Measurements from ENCODE around the gene NOD1. TPM values are rescaled to one million over a fixed set of nuclear protein-coding genes. Genes with fewer than 3 reads are reported as not detected.
"Not testable (repeated sequence)": the region's sequence is repeated elsewhere in the genome, so short reads cannot be mapped to it uniquely, and the experiment has no call there.

Gene NOD1
- total RNA-seq, 2 experiments from 2014 or later = 20.8 to 36.9 TPM

DNA sequence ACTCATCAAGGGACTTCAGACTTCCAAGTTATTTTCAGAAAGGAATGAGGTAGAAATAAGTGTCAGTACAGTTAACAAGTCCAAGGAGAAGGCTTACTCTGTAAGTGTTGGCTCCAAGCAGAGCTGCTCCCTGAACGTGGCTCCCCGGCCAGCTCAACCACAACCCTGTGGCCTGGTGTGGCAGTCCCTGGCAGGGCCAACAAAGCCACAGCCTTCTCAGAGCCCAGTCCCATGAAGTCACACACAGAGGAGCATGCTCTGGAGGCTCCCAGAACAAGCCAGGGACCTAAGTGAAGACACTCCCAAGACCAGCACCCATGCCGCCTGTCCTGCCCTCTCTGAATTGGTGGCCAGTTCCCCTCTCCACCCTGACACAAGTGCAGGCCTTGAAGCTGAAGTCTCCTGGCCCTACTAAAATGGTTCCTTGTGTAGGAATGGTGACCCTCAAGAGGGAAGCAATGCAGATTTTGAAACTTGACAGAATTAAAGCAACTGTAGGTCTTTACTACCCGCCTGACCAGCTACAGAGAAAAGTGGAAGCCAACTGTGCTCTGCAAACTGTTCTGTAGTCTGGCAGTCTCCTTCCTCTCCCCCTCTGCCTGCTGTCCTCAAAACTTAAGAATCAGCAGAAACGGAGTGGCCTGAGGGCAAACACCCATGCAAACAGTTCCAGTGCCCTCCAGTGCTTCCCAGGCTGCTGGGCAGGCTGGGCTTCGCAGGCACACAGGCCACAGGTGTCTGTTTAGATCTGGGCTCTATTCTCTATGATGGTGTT lies 51.1 kb downstream of the NOD1 start:
- CTCF ChIA-PET = no interaction called here
- peaks cover 49% of the 10 kb centered on the region for H3K36me3 Mint-ChIP-seq
- no peak overlapping the region for H3K27ac Mint-ChIP-seq
- no peak overlapping the region for H3K4me3 Mint-ChIP-seq
- ATAC-seq = no peak
- H3K4me1 Mint-ChIP-seq = peaks cover 17% of the 10 kb centered on the region
- no peaks in the 10 kb centered on the region for H3K27me3 Mint-ChIP-seq
- no peaks in the 10 kb centered on the region for H3K9me3 Mint-ChIP-seq (ENCODE audit: low read depth)
- DNase-seq = no peak

DNA sequence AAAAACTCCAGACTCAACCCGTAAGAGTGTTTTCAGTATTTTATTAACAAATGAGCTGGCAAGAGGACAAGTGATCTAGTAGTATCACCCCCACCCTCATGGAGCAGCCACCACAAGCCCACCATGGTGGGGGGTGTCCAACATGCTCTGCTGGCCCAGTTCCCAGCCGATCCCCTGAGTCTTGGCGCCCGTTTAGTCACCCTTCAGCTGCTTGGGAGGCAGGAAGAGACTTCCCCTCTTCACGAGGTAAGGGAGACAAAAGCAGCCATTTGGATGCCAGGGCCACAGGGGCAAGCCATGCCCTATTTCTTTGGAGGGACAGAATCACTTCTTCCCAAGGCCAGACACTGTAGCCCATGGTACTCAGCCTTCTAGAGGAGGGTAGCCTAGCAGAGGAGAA lies 54.1 kb downstream of the NOD1 start:
- H3K27ac Mint-ChIP-seq = no peak overlapping the region

DNA sequence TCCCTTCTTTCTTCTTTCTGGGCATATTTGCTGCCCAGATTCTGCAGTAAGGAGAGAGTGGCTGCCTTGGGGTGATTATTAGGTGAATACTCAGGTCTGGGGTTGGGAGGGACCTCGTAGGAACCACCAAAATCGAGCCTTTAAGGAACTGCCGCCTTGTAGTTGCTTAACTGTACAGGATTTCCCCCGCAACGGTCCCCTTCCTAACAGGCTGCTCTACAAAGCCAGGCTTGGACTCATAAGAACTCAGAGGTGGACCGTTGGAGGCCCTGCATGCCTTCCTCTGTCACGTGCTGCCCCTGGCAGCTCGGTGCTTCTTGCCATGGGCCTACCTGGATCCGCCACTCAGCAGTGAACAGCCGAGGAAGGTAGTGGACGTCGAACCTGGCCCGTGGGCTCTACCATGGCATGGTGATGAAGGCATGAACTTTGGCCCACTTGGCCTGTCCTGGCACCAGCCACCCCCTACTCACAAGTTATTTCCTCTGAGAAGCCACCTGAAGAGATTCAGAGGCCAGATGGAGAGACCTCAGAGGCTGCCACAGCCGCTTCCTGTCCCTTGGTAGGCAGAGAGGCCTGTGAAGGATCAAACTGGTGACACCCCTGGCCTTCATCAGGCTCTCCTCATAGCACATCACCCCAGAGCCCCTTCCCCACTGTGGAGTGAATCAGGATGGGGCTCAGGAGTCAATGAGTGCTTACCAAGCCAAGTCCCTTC lies 54.6 kb downstream of the NOD1 start:
- CTCF ChIA-PET = interaction anchor here (1.4 kb wide), 1 partner anchor 23 kb away, joined by 3 read pairs; no protein-coding TSS in a partner anchor
- H3K9me3 Mint-ChIP-seq (ENCODE audit: low read depth) = peaks cover 7% of the 10 kb centered on the region
- no peak overlapping the region for H3K27ac Mint-ChIP-seq
- ATAC-seq (no peak), DNase-seq (no peak)
- H3K4me1 Mint-ChIP-seq = peaks cover 8% of the 10 kb centered on the region
- no peaks in the 10 kb centered on the region for H3K27me3 Mint-ChIP-seq
- H3K4me3 Mint-ChIP-seq = no peak overlapping the region
- H3K36me3 Mint-ChIP-seq = peaks cover 44% of the 10 kb centered on the region

More for the DNA sequence above, 54.1 kb downstream of the NOD1 start:
- Mint-ChIP-seq H3K4me1 (peaks cover 8% of the 10 kb centered on the region), H3K9me3 (ENCODE audit: low read depth) (peaks cover 7% of the 10 kb centered on the region), H3K4me3 (no peak overlapping the region), H3K36me3 (peaks cover 49% of the 10 kb centered on the region), H3K27me3 (no peaks in the 10 kb centered on the region)
- no peak for DNase-seq
- ATAC-seq = no peak
- CTCF ChIA-PET = no interaction called here

DNA sequence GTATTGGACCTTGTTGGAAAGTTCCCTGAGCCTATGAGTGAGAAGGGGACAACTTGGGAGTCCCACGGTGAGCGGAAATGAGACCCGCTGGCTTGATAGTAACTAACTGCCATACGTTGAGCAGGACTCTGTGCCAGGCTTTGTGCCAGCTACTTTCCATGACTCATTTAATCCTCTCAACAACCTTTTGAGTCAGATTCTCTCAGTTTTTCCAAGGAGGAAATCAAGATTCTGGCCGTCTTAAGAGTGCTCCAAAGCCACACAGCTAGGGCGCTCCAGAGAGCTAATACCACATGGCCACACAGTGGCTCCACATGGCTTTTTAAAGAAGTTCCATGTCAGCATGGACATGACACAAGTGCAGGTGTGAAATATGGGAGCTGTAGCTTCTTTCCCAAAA lies 55.7 kb downstream of the NOD1 start:
- Mint-ChIP-seq H3K4me1 (peaks cover 8% of the 10 kb centered on the region), H3K4me3 (no peak overlapping the region), H3K36me3 (peaks cover 42% of the 10 kb centered on the region), H3K9me3 (ENCODE audit: low read depth) (peaks cover 7% of the 10 kb centered on the region), H3K27ac (no peak overlapping the region), H3K27me3 (no peaks in the 10 kb centered on the region)
- CTCF ChIA-PET = interaction anchor here (1.4 kb wide), 1 partner anchor 24 kb away, joined by 3 read pairs; no protein-coding TSS in a partner anchor
- no peak for DNase-seq
- no peak for ATAC-seq

DNA sequence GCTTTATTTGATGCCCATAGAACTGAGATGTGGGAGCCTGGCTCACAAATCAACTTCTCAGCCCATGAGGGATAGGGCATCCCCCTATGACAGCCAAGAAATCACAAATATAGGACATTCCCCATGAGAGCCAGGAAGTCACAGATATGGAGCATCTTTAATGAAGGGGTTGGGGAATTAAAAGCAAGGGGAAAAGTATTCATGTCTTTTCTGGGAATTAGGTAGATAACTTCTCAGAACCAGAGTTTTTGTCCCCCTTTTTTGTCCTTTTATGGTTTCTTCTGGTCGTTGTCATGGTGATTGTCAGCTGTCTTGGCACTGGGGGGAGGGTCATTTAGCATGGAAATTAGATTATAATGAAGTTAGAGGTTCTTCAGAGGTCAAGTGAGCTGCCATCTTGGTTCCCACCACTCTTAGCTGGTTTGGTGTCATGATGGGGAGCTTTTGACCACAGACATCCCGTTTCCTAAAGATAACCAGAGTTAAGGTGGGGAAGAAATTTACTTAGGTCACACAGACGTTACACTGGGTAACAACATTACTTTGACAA lies 56.9 kb downstream of the NOD1 start:
- Mint-ChIP-seq H3K27ac (no peak overlapping the region), H3K27me3 (no peaks in the 10 kb centered on the region), H3K9me3 (ENCODE audit: low read depth) (peaks cover 7% of the 10 kb centered on the region), H3K4me1 (peaks cover 8% of the 10 kb centered on the region), H3K4me3 (no peak overlapping the region), H3K36me3 (peaks cover 37% of the 10 kb centered on the region)
- no peak for ATAC-seq
- no peak for DNase-seq
- CTCF ChIA-PET = no interaction called here

DNA sequence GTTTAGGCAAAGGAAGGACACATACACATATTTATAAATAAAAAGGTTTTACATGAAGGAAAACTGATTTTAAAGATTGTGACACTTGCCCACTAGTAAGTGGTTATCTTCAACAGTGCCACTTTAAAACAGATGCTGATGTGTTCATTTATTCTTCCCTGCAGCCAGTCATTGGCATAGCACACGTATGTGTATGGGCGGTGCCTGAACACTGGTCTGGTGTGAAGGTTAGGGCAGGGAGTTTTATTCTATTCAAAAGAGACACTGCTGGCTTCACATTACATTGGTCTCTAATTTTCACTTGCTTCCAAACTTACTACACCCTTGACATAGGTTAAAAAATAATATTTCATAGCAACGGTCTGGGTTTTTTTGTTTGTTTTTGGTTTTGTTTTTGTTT lies 57.9 kb downstream of the NOD1 start:
- ATAC-seq = no peak
- Mint-ChIP-seq H3K27ac (no peak overlapping the region), H3K36me3 (peaks cover 27% of the 10 kb centered on the region), H3K4me3 (no peak overlapping the region), H3K4me1 (peaks cover 8% of the 10 kb centered on the region), H3K9me3 (ENCODE audit: low read depth) (peaks cover 7% of the 10 kb centered on the region), H3K27me3 (no peaks in the 10 kb centered on the region)
- DNase-seq = no peak
- CTCF ChIA-PET = no interaction called here

DNA sequence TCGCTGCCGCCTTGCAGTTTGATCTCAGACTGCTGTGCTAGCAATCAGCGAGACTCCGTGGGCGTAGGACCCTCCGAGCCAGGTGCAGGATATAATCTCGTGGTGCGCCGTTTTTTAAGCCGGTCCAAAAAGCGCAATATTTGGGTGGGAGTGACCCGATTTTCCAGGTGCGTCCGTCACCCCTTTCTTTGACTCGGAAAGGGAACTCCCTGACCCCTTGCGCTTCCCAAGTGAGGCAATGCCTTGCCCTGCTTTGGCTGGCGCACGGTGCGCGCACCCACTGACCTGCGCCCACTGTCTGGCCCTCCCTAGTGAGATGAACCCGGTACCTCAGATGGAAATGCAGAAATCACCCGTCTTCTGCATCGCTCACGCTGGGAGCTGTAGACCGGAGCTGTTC lies 58.5 kb downstream of the NOD1 start:
- H3K4me3 Mint-ChIP-seq; H3K27ac Mint-ChIP-seq; H3K27me3 Mint-ChIP-seq; H3K4me1 Mint-ChIP-seq; ATAC-seq; DNase-seq; CTCF ChIA-PET; H3K9me3 Mint-ChIP-seq (ENCODE audit: low read depth): not testable (repeated sequence)
- H3K36me3 Mint-ChIP-seq = peaks cover 22% of the 10 kb centered on the region

DNA sequence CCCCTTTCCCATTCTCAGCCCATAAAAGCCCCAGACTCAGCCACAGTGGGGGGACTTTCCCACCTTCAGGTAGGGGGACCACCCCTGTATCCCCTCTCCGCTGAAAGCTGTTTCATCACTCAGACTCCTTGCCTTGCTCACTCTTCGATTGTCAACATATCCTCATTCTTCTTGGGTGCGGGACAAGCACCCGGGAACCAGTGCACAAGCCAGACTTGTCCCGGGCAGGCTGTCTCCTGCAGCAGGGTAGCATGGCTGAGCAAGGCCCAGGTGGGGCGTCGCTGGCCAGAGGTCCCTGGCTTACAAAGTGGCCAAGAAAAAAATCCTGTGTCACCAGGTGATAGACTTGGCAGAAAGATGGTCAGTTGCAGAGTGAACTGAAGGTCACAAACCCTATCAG lies 64.7 kb downstream of the NOD1 start:
- no peak overlapping the region for H3K27ac Mint-ChIP-seq
- no peak overlapping the region for H3K4me3 Mint-ChIP-seq
- H3K27me3 Mint-ChIP-seq = no peaks in the 10 kb centered on the region
- CTCF ChIA-PET = interaction anchor here (1.3 to 3.6 kb wide), 3 partner anchors 135 to 340 kb away, joined by 3 to 13 read pairs (median 8); no protein-coding TSS in a partner anchor
- H3K4me1 Mint-ChIP-seq = no peaks in the 10 kb centered on the region
- DNase-seq (no peak), ATAC-seq (no peak)
- peaks cover 8% of the 10 kb centered on the region for H3K36me3 Mint-ChIP-seq
- H3K9me3 Mint-ChIP-seq (ENCODE audit: low read depth) = peaks cover 7% of the 10 kb centered on the region

DNA sequence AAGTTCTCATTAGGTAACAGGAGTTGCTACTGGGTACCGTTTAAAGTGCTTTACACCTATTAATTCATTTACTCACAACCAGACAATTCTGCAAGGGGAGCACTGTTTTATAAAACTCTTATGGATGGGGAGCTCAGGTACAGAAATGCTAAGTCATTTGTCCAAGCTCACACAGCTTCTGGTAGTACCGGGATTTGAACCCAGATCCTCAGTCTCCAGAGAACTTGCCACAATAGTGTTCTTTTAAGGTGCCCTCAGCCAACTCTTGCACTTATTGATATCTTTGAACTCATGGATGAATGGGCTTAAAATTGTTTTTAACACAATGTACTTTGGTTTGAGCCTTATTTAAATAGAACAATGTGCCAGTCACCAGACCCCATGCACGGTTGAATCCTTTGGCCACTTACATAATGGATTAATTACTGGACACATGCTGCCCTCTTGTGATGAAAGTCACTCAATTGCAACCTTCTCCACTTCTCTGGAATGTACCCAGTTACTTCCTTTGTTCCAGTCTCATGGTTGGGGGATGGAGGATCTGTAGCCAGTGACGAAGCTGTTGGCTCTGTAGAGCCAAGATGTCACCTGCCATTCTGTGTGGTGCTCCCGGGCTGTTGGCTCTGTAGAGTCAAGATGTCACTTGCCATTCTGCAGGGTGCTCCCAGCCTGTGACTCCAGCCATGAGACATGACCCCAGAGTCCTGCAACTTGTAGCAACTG lies 65.6 kb downstream of the NOD1 start:
- Mint-ChIP-seq H3K36me3 (peaks cover 8% of the 10 kb centered on the region), H3K9me3 (ENCODE audit: low read depth) (peaks cover 7% of the 10 kb centered on the region), H3K27me3 (no peaks in the 10 kb centered on the region), H3K4me3 (no peak overlapping the region), H3K27ac (no peak overlapping the region), H3K4me1 (no peaks in the 10 kb centered on the region)
- DNase-seq (no peak), ATAC-seq (peak; percentile 58)
- CTCF ChIA-PET = interaction anchor here (0.6 to 3.6 kb wide), 4 partner anchors 134 to 339 kb away, joined by 3 to 13 read pairs (median 6); no protein-coding TSS in a partner anchor

DNA sequence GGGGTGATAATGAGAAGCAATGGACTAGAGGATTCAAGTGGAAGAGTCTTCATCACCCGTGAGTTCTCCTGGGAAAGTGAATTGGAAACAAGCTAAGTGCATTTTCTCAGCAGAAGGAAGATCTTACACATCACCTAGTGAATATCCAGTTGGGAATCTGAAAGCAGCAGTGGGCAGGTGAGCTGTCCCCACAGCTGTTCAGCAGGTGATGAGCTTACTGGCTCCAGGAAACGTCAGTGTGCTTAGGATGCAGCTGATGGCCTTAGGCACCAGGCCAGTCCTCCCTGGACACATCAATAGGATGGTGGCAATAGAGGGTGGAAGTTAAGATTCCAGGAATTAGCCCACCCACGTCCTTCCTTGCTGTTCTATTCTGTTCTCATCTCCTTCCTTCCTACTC lies 66.7 kb downstream of the NOD1 start:
- CTCF ChIA-PET = interaction anchor here (0.6 to 3.6 kb wide), 3 partner anchors 133 to 136 kb away, joined by 3 to 13 read pairs (median 8); no protein-coding TSS in a partner anchor
- no peaks in the 10 kb centered on the region for H3K27me3 Mint-ChIP-seq
- peaks cover 5% of the 10 kb centered on the region for H3K36me3 Mint-ChIP-seq
- H3K9me3 Mint-ChIP-seq (ENCODE audit: low read depth) = peaks cover 7% of the 10 kb centered on the region
- no peaks in the 10 kb centered on the region for H3K4me1 Mint-ChIP-seq
- no peak overlapping the region for H3K27ac Mint-ChIP-seq
- DNase-seq = no peak
- no peak overlapping the region for H3K4me3 Mint-ChIP-seq
- ATAC-seq = no peak

DNA sequence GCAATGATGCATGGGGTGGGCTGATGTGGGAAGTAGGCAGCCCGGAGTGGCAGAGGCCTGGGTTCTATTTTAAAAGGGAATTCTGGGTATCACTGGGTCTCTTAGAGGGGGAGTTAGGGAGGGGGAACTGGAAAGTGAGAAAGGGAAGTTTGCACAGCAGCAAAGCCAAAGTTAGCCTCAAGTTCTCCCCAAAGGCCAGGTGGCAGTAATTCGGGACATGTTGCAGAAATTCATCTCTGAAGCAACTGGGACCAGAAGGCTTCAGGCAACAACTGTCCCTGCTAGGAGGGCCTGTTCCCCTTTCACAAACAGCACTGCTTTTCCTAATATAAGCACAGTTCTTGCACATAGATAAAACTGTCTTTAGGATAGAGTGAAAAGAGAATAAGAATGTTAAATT lies 67.4 kb downstream of the NOD1 start:
- Mint-ChIP-seq H3K9me3 (ENCODE audit: low read depth) (peaks cover 7% of the 10 kb centered on the region), H3K4me1 (no peaks in the 10 kb centered on the region), H3K36me3 (peaks cover 5% of the 10 kb centered on the region), H3K27me3 (no peaks in the 10 kb centered on the region), H3K4me3 (no peak overlapping the region), H3K27ac (no peak overlapping the region)
- no peak for DNase-seq
- ATAC-seq = no peak
- CTCF ChIA-PET = interaction anchor here (3.0 to 3.6 kb wide), 2 partner anchors 132 to 135 kb away, joined by 8 to 13 read pairs; no protein-coding TSS in a partner anchor

DNA sequence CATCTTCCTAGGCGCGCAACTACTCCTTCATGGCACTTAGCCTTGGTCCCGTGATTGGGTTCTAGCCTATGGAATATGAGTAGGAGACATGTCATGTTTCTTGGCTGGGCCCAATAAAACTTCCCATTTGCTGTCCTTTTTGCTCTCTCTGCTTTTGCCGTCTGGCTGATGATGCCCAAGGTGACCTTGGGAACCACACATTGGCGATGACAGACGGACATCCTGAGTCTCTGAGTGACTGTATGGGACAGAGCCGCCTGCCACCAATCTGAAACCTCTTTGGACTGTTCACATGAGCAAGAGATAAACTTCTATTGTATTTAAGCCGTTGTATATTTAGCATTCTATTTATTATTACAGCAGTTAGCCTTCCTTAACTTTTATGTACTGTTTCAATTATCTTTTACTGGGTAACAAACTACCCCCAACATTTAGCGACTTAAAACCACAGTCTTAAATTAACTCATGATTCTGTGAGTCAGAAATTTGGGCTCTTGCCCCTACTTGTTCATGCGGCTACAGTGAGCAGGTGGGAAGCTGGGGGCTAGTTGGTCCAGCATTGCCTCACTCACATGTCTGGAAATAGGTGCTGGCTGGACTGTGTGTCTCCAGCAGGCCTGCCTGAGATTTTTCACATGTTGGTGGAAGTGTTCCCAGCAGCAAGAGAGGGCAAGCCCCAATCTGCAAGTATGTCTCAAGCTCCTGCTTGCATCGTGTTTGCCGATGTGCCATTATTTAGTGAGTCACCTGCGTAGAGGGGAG lies 71.7 kb downstream of the NOD1 start:
- ATAC-seq (no peak), DNase-seq (no peak)
- CTCF ChIA-PET = interaction anchor here (1.4 kb wide), 1 partner anchor 241 kb away, joined by 3 read pairs; no protein-coding TSS in a partner anchor
- Mint-ChIP-seq H3K9me3 (ENCODE audit: low read depth) (no peaks in the 10 kb centered on the region), H3K4me1 (peaks cover 1% of the 10 kb centered on the region), H3K4me3 (no peak overlapping the region), H3K27ac (no peak overlapping the region), H3K27me3 (no peaks in the 10 kb centered on the region), H3K36me3 (peaks cover 4% of the 10 kb centered on the region)

Measured in activated CD8-positive, alpha-beta memory T cell treated with anti-CD3 and anti-CD28 coated beads, Interleukin-2, amount 10 ng/mL, durations not matched to agents 7 days and 5 days (primary cell).